Activated naive CD8-positive, alpha-beta T cell (primary cell): ENCODE data around the gene GOT2.
"Not testable (repeated sequence)": the region's sequence is repeated elsewhere in the genome, so short reads cannot be mapped to it uniquely, and the experiment has no call there.

Experiments used
- H3K27ac Mint-ChIP-seq: one replicate; pipeline ENCODE4 v1.8.0; 2021; ENCODE audit warnings: mixed read lengths
- H3K27me3 Mint-ChIP-seq: one replicate; pipeline ENCODE4 v1.8.0; 2021; ENCODE audit warnings: mixed read lengths
- H3K36me3 Mint-ChIP-seq: one replicate; pipeline ENCODE4 v1.8.0; 2021; ENCODE audit warnings: mixed read lengths
- H3K4me1 Mint-ChIP-seq: one replicate; pipeline ENCODE4 v1.8.0; 2021; ENCODE audit warnings: low read depth, mixed read lengths
- H3K4me3 Mint-ChIP-seq: one replicate; pipeline ENCODE4 v1.8.0; 2021; ENCODE audit warnings: mild to moderate bottlenecking, mixed read lengths
- H3K9me3 Mint-ChIP-seq: one replicate; pipeline ENCODE4 v1.8.0; 2021; ENCODE audit warnings: low read depth, mixed read lengths

The GOT2 gene

GRCh38 chr16:58733671-58734458 lies at the start of gene GOT2:
GOT2 (minus strand) TSS chr16:58734316; CDS start chr16:58734228, 88 bp downstream.
- Mint-ChIP-seq H3K36me3 (peaks cover 5% of the 10 kb centered on the region), H3K4me1 (peaks cover 39% of the 10 kb centered on the region), H3K27ac (peak within 1 kb of the TSS; percentile 98), H3K27me3 (no peaks in the 10 kb centered on the region), H3K4me3 (peak within 1 kb of the TSS; percentile 97), H3K9me3 (no peaks in the 10 kb centered on the region)

DNA sequence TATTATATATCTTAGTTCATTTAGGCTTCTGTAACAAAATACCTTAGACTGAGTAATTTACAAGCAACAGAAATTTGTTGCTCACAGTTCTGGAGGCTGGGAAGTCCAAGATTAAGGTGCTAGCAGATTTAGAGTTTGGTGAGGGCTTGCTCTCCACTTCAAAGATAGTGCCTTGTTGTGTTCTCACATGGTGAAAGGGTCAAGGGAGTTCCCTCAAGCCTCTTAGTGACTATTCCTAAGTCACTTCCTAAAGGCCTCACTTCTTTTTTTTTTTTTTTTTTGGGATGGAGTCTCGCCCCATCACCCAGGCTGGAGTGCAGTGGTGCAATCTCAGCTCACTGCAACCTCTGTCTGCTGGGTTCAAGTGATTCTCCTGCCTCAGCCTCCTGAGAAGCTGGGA lies 45.2 kb upstream of the GOT2 start:
- not testable (repeated sequence) for H3K27ac Mint-ChIP-seq, H3K4me3 Mint-ChIP-seq, H3K9me3 Mint-ChIP-seq, H3K36me3 Mint-ChIP-seq, H3K27me3 Mint-ChIP-seq, H3K4me1 Mint-ChIP-seq

GRCh38 chr16:58773870-58774269 lies 39.8 kb upstream of the GOT2 start:
- Mint-ChIP-seq H3K4me3 (no peak overlapping the region), H3K36me3 (no peaks in the 10 kb centered on the region), H3K4me1 (no peaks in the 10 kb centered on the region), H3K9me3 (no peaks in the 10 kb centered on the region), H3K27ac (no peak overlapping the region), H3K27me3 (peaks cover 3% of the 10 kb centered on the region)

DNA sequence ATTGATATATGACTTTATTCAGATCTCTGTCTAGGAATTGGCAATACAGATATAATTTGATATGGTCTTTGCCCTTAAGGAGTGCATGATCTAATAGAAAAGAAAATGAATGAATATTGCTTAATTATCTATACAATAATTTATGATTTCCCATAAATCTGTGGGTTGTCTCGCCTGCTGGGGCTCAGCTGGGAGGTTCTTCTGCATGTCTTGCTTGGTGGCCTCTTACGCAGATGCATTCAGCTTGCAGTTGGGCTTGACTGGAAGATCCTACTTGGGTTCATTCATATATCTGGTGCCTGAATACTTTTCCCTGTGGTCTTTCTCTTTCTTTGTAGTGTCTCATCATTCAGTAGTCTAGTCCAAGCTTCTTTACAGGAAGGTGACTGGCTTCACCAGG lies 34.0 kb upstream of the GOT2 start:
- no peaks in the 10 kb centered on the region for H3K9me3 Mint-ChIP-seq
- no peaks in the 10 kb centered on the region for H3K4me1 Mint-ChIP-seq
- H3K27me3 Mint-ChIP-seq: peaks cover 3% of the 10 kb centered on the region
- no peak overlapping the region for H3K27ac Mint-ChIP-seq
- no peaks in the 10 kb centered on the region for H3K36me3 Mint-ChIP-seq
- no peak overlapping the region for H3K4me3 Mint-ChIP-seq

GRCh38 chr16:58767581-58767980 lies 33.5 kb upstream of the GOT2 start:
- Mint-ChIP-seq H3K4me1 (no peaks in the 10 kb centered on the region), H3K36me3 (no peaks in the 10 kb centered on the region)

GRCh38 chr16:58756650-58757332 lies 22.7 kb upstream of the GOT2 start:
- Mint-ChIP-seq H3K36me3 (no peaks in the 10 kb centered on the region), H3K27ac (no peak overlapping the region), H3K4me1 (peaks cover 10% of the 10 kb centered on the region), H3K27me3 (no peaks in the 10 kb centered on the region), H3K9me3 (no peaks in the 10 kb centered on the region), H3K4me3 (no peak overlapping the region)

More at GRCh38 chr16:58767581-58767980, 33.5 kb upstream of the GOT2 start:
- peaks cover 3% of the 10 kb centered on the region for H3K27me3 Mint-ChIP-seq
- H3K27ac Mint-ChIP-seq: no peak overlapping the region
- H3K9me3 Mint-ChIP-seq: no peaks in the 10 kb centered on the region
- H3K4me3 Mint-ChIP-seq: no peak overlapping the region

DNA sequence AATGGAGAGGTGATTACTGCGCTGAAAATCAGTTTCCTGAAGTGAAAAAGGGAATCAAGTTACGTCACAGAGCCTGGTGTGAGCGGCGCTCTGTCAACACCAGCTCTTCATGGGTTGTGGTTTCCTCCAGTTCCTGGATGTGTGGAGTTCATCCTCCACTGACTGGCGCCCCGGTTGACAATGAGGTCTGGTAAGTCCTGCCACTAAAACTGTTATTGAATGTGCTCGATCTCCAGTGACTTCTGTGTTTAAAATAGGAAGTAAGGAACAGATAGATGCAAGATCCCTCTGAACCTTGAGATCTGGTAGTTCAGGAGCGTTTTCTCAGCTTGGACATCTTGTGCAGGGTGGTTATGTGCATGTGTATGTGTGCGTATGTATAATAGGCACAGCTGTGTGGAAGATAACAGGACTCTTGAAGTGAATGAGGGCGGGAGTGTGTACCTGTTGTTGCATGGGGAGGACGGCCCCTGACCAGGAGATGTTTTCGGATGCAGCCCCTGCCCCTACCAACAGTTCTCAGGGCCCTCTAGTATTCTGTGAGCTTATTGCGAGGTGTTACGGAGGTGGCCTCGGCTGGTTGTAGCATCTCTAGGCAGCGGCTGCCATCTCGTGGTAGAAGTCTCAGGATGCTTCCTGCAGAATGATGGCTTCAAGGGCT lies 22.0 kb upstream of the GOT2 start:
- H3K9me3 Mint-ChIP-seq: no peaks in the 10 kb centered on the region
- peak overlapping the region; percentile 72 for H3K4me3 Mint-ChIP-seq
- peaks cover 10% of the 10 kb centered on the region for H3K4me1 Mint-ChIP-seq
- H3K27me3 Mint-ChIP-seq: no peaks in the 10 kb centered on the region
- H3K36me3 Mint-ChIP-seq: no peaks in the 10 kb centered on the region
- H3K27ac Mint-ChIP-seq: peak overlapping the region; percentile 1

- Mint-ChIP-seq H3K36me3 (no peaks in the 10 kb centered on the region), H3K4me3 (no peak overlapping the region), H3K4me1 (peaks cover 10% of the 10 kb centered on the region), H3K27ac (no peak overlapping the region), H3K9me3 (no peaks in the 10 kb centered on the region), H3K27me3 (no peaks in the 10 kb centered on the region)
Measured at GRCh38 chr16:58753711-58754134, 19.6 kb upstream of the GOT2 start.

DNA sequence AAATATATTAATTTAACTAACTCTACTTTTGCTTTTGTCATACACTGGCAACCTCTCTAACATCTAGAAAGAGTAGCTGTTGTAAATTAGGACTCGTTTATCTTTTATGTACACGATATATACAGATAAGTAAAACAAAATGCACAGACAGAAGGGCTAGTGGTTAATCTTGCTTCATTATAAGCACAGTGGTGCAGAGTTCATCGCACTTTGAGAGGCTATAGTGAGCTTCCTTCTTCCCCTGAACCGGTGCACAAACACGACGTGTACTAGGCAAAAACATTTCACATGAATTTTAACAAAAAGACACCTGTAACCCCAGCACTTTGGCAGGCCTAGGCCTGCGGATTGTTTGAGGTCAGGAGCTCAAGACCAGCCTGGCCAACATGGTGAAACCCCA lies 10.4 kb upstream of the GOT2 start:
- no peaks in the 10 kb centered on the region for H3K4me1 Mint-ChIP-seq
- no peaks in the 10 kb centered on the region for H3K9me3 Mint-ChIP-seq
- no peak overlapping the region for H3K4me3 Mint-ChIP-seq
- H3K27me3 Mint-ChIP-seq: no peaks in the 10 kb centered on the region
- no peaks in the 10 kb centered on the region for H3K36me3 Mint-ChIP-seq
- no peak overlapping the region for H3K27ac Mint-ChIP-seq

- Mint-ChIP-seq H3K9me3 (no peaks in the 10 kb centered on the region), H3K27me3 (no peaks in the 10 kb centered on the region), H3K4me3 (no peak overlapping the region)
Measured at GRCh38 chr16:58741976-58742375, 7.9 kb upstream of the GOT2 start.

GRCh38 chr16:58741166-58741565 lies 7.0 kb upstream of the GOT2 start:
- no peak overlapping the region for H3K4me3 Mint-ChIP-seq
- no peaks in the 10 kb centered on the region for H3K4me1 Mint-ChIP-seq
- H3K36me3 Mint-ChIP-seq: no peaks in the 10 kb centered on the region
- H3K27ac Mint-ChIP-seq: no peak overlapping the region
- H3K27me3 Mint-ChIP-seq: no peaks in the 10 kb centered on the region
- no peaks in the 10 kb centered on the region for H3K9me3 Mint-ChIP-seq

More at GRCh38 chr16:58741976-58742375, 7.9 kb upstream of the GOT2 start:
- Mint-ChIP-seq H3K4me1 (no peaks in the 10 kb centered on the region), H3K36me3 (no peaks in the 10 kb centered on the region), H3K27ac (no peak overlapping the region)

DNA sequence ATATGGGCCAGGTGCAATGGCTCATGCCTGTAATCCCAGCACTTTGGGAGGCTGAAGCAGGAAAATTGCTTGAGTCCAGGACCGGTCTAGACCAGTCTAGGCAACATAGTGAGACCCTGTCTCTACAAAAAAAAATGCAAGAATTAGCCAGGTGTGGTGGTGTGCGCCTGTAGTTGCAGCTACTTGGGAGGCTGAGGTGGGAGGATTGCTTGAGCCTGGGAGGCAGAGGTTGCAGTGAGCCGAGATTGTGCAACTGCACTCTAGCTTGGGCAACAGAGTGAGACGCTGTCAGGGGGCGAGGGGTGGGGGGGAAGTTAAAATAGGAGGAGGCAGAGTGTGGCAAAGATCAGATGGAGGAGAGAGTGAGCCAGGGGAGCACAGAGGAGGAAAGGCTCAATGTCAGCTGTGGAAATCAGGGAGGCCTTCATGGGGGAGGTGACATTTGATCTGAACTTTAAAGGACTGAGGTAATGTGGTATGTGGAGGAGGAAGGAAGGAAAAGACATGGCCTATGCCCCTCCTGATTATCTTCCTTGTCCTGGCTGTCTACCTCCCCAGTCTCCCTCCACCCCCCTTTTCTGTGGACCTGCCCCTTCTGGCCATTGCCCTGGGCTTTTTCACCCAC lies 4.7 kb upstream of the GOT2 start:
- Mint-ChIP-seq H3K36me3 (no peaks in the 10 kb centered on the region), H3K9me3 (no peaks in the 10 kb centered on the region), H3K4me1 (peaks cover 8% of the 10 kb centered on the region), H3K27me3 (no peaks in the 10 kb centered on the region), H3K4me3 (no peak overlapping the region), H3K27ac (no peak overlapping the region)

GRCh38 chr16:58736341-58736740 lies 2.2 kb upstream of the GOT2 start:
- not testable (repeated sequence) for H3K36me3 Mint-ChIP-seq, H3K27ac Mint-ChIP-seq, H3K9me3 Mint-ChIP-seq, H3K27me3 Mint-ChIP-seq
- Mint-ChIP-seq H3K4me3 (peak overlapping the region; percentile 46), H3K4me1 (peaks cover 25% of the 10 kb centered on the region)

DNA sequence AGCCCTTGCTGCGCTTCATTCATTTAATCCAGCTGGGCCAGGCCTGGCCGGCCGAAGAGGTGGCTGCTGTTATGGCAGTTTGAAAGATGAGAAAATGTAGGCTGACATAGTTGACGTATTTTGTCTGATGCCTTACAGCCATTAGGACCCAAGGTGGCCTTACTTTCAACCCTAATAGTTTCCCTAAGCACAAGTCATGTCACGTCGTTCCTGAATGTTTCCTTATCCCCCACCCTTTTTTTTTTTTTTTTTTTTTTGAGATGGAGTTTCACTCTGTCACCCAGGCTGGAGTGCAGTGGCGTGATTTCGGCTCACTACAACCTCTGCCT lies 307 bp upstream of the GOT2 start:
- Mint-ChIP-seq H3K9me3 (no peaks in the 10 kb centered on the region), H3K4me3 (peak overlapping the region; percentile 97), H3K27me3 (no peaks in the 10 kb centered on the region), H3K4me1 (peaks cover 36% of the 10 kb centered on the region), H3K27ac (peak overlapping the region; percentile 96), H3K36me3 (peaks cover 5% of the 10 kb centered on the region)

DNA sequence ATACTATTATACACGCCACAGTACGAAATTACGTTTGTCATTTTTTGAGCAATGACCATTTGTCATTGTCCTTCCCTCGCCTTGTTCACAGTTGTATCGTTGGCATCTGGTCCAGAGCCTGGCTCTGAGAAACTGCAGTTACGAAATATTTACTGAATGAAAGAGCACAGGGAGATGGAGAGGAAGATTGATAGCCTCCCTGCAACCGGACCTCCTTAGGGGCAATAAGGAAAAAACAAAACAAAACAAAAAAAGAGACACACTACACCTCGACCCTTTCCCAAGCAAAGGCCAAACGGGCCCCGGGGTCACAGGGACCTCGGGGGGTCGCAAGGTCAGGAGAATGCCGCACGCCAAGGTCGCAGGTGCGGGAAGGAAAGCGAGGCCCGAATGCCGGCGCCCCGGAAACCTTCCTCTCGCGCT lies 857 bp downstream of the GOT2 start:
- peaks cover 39% of the 10 kb centered on the region for H3K4me1 Mint-ChIP-seq
- peaks cover 5% of the 10 kb centered on the region for H3K36me3 Mint-ChIP-seq
- H3K9me3 Mint-ChIP-seq: no peaks in the 10 kb centered on the region
- H3K27me3 Mint-ChIP-seq: no peaks in the 10 kb centered on the region
- peak overlapping the region; percentile 97 for H3K4me3 Mint-ChIP-seq
- peak overlapping the region; percentile 98 for H3K27ac Mint-ChIP-seq
